ENCODE measurements around the gene BPIFA2. TPM values are rescaled to one million over a fixed set of nuclear protein-coding genes. Genes with fewer than 3 reads are reported as not detected.

The BPIFA2 gene
- total and polyA plus RNA-seq, 10 donors, result not detected

- intact Hi-C loops (cut with DNase I; ENCODE audit: low total_unique reads), result no loop called here
- H3K9me3 ChIP-seq, result peaks cover 2 to 17% (median 14%) of the 10 kb centered on the region in 8 donors
- WGBS, 5 donors, result 67 to 87% (median 74%) methylated on average over 6 of the region's 6 CpGs
- H3K4me1 ChIP-seq, result no peaks in the 10 kb centered on the region
- H3K27me3 ChIP-seq (replicated peaks in 1 of 7), result peaks cover 0 to 17% (median 0%) of the 10 kb centered on the region in 7 donors
- DNase-seq, result no peak
- H3K36me3 ChIP-seq, result no peaks in the 10 kb centered on the region
- H3K4me3 ChIP-seq, result no peak overlapping the region
- no peak for TF ChIP-seq POLR2AphosphoS5 (IDR thresholded peaks at IDR 0.05)
- TF ChIP-seq POLR2A (IDR thresholded peaks at IDR 0.05), result no peak
- TF ChIP-seq CTCF (IDR thresholded peaks at IDR 0.05 in 8 of 11, conservative IDR thresholded peaks at IDR 0.05 in 3 of 11), result no peak
- no peak overlapping the region for H3K27ac ChIP-seq
Observed at GRCh38 chr20:33164763-33165095, 3.2 kb upstream of the BPIFA2 start.

DNA sequence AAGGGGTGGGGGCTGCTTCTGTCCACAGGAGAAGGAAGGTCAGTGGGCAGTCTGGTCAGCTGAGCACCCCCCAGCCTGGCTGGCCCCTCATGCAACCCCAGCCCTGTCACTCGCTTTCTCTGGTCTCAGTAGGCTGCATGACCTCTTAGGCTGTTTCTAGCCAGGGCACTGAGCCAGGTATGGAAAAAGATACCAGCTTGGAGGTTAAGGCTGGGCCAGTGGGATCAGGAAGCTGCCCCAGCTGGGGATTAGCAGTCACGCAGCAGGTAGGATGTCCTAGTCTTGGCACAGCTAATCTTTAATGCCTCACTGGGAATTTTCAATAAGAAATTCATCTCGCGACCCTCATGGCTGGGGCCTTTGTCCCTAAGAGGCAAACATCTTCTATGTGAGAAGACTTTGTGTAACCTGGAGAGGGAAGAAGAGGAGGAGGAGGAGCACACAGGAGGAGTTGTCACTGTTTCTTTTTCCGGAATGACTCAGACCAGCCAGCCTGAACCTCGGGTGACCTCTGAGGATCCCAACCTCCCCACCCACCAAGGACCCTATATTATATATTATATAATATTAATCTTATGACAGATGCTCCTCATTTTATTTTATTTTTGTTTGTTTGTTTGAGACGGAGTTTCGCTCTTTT is 2.4 kb upstream of the BPIFA2 start:
- Histone ChIP-seq H3K27ac (no peak overlapping the region), H3K36me3 (no peaks in the 10 kb centered on the region), H3K4me3 (no peak overlapping the region), H3K4me1 (no peaks in the 10 kb centered on the region), H3K9me3 (peaks cover 2 to 25% (median 21%) of the 10 kb centered on the region in 8 donors), H3K27me3 (replicated peaks in 1 of 7) (peaks cover 0 to 17% (median 0%) of the 10 kb centered on the region in 7 donors)
- DNase-seq, result no peak
- WGBS, 5 donors, result 73 to 85% (median 81%) methylated on average over 8 of the region's 8 CpGs
- TF ChIP-seq POLR2A (IDR thresholded peaks at IDR 0.05), result no peak
- TF ChIP-seq CTCF (IDR thresholded peaks at IDR 0.05 in 8 of 11, conservative IDR thresholded peaks at IDR 0.05 in 3 of 11), result no peak
- no peak for TF ChIP-seq POLR2AphosphoS5 (IDR thresholded peaks at IDR 0.05)
- intact Hi-C loops (cut with DNase I; ENCODE audit: low total_unique reads), result no loop called here

DNA sequence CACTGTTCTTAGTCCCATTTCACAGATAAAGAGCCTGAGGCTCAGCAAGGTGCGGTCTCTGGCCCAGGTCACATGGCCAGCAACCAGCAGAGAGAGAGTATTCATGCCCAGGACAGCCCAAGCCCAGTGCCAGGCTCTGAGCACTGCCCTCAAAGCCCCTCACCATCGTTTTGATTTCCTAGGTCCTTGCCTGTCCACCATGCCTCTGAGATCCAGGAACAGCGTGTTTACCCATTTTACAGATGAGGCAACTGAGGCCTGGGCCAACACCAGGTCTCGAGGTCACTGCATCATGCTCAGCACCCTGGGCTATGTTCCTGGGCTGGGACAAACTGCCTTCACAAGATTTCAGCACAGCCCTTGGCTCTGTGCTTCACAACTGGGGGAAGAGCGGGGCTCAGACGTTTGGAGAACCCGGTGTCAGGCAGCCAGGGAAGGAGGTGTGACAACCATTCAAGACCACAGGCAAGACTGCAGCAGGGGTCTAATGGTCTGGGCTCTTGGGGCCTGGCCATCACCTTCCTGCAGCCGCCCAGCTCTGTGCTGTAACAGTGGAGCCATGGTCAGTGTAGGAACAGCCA is 1.3 kb upstream of the BPIFA2 start:
- no peak for DNase-seq
- peaks cover 2 to 31% (median 24%) of the 10 kb centered on the region in 8 donors for H3K9me3 ChIP-seq
- intact Hi-C loops (cut with DNase I; ENCODE audit: low total_unique reads), result no loop called here
- TF ChIP-seq POLR2AphosphoS5 (IDR thresholded peaks at IDR 0.05) (no peak), CTCF (IDR thresholded peaks at IDR 0.05 in 8 of 11, conservative IDR thresholded peaks at IDR 0.05 in 3 of 11) (no peak), POLR2A (IDR thresholded peaks at IDR 0.05) (no peak)
- WGBS, 5 donors, result 63 to 88% (median 82%) methylated on average over 6 to 8 of the region's 8 CpGs
- H3K4me1 ChIP-seq, result no peaks in the 10 kb centered on the region
- H3K4me3 ChIP-seq, result no peak overlapping the region
- H3K36me3 ChIP-seq, result no peaks in the 10 kb centered on the region
- no peak overlapping the region for H3K27ac ChIP-seq
- H3K27me3 ChIP-seq (replicated peaks in 1 of 7), result peaks cover 0 to 17% (median 0%) of the 10 kb centered on the region in 7 donors

- H3K36me3 ChIP-seq, result no peaks in the 10 kb centered on the region
- H3K27me3 ChIP-seq (replicated peaks in 1 of 7), result peaks cover 0 to 22% (median 0%) of the 10 kb centered on the region in 7 donors
- intact Hi-C loops (cut with DNase I; ENCODE audit: low total_unique reads), result no loop called here
- TF ChIP-seq POLR2AphosphoS5 (IDR thresholded peaks at IDR 0.05), result no peak
- TF ChIP-seq CTCF (IDR thresholded peaks at IDR 0.05 in 8 of 11, conservative IDR thresholded peaks at IDR 0.05 in 3 of 11), result peak in 5 of 11 experiments; percentile 34 to 47 (median 36)
- no peak overlapping the region for H3K4me3 ChIP-seq
- WGBS, 5 donors, result 52 to 61% (median 56%) methylated on average over 8 of the region's 8 CpGs
- no peaks in the 10 kb centered on the region for H3K4me1 ChIP-seq
- peaks cover 2 to 31% (median 25%) of the 10 kb centered on the region in 8 donors for H3K9me3 ChIP-seq
- no peak for DNase-seq
- no peak overlapping the region for H3K27ac ChIP-seq
Observed at GRCh38 chr20:33169176-33169794, 1.3 kb downstream of the BPIFA2 start.

All from spleen (tissue), 11 donors.